Stomach smooth muscle (tissue), 2 donors: ENCODE data around the gene FOXJ1.

Experiments
- H3K27ac ChIP-seq: one replicate; pipeline ENCODE4 v1.7.0; 2013; ENCODE audit warnings: mild to moderate bottlenecking, low read length, inconsistent platforms
- H3K27me3 ChIP-seq, 2 donors: one replicate each; pipeline ENCODE4 v1.7.0; 2013; ENCODE audit warnings: low read length in 2 of 2; ENCODE audit not compliant: insufficient read depth in 2 of 2, control insufficient read depth in 1 of 2
- H3K36me3 ChIP-seq, 2 donors: one replicate each; pipeline ENCODE4 v1.7.0; 2013; ENCODE audit warnings: low read length in 2 of 2; ENCODE audit not compliant: control insufficient read depth in 2 of 2, insufficient read depth in 2 of 2
- H3K4me1 ChIP-seq: one replicate; pipeline ENCODE4 v1.7.0; 2013; ENCODE audit warnings: low read length; ENCODE audit not compliant: control insufficient read depth, insufficient read depth
- H3K4me3 ChIP-seq, 2 donors: one replicate each; pipeline ENCODE4 v1.7.0; 2013; ENCODE audit warnings: low read length in 2 of 2
- H3K9ac ChIP-seq, 2 donors: one replicate each; pipeline ENCODE4 v1.7.0; 2013; ENCODE audit warnings: low read length in 2 of 2, mild to moderate bottlenecking in 1 of 2
- H3K9me3 ChIP-seq, 2 donors: one replicate each; pipeline ENCODE4 v1.7.0; 2013; ENCODE audit warnings: low read length in 2 of 2; ENCODE audit not compliant: control insufficient read depth in 2 of 2
- donor health status: healthy.
- donor health status: Pancreatic carcinoma.

Gene FOXJ1

DNA sequence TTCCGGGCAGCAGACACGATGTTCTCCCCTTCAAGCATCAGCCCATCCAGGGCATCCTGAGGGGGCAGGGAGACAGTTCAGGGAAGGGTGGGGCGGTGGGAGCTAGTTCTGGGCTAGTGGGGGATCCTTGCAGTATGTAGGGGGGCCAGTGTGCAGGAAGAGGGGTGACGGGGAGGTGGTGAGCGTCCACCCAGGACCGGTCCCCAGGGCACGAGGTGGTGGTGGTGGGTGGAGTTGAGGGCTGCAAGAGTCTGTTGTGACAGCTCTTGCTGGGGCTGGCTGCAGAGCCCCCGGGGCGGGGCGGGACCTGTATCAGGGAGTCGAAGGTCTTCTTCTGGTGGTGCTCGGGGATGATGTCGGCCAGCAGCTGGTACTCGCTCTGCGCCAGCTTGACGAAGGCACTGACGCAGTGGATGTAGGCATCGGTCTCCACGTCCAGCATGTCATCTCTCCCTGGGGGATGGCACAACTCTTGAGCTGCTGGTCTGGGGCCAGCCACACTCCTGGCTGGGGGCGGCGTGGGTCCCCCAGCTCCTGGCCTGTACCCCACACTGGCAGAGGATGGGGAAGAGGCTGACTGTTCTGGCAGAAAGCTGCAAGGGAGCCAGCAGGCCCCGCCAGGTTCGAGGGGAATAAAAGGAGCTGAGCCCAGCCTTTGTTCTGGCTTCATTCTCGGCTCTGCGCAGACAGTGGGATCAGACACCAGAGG, 52.0 kb downstream of the FOXJ1 start:
- Histone ChIP-seq H3K27ac (no peak overlapping the region), H3K36me3 (peaks cover 65 to 74% of the 10 kb centered on the region in 2 donors), H3K27me3 (no peaks in the 10 kb centered on the region), H3K4me1 (no peaks in the 10 kb centered on the region), H3K9ac (no peak overlapping the region), H3K4me3 (no peak overlapping the region), H3K9me3 (no peaks in the 10 kb centered on the region)

DNA sequence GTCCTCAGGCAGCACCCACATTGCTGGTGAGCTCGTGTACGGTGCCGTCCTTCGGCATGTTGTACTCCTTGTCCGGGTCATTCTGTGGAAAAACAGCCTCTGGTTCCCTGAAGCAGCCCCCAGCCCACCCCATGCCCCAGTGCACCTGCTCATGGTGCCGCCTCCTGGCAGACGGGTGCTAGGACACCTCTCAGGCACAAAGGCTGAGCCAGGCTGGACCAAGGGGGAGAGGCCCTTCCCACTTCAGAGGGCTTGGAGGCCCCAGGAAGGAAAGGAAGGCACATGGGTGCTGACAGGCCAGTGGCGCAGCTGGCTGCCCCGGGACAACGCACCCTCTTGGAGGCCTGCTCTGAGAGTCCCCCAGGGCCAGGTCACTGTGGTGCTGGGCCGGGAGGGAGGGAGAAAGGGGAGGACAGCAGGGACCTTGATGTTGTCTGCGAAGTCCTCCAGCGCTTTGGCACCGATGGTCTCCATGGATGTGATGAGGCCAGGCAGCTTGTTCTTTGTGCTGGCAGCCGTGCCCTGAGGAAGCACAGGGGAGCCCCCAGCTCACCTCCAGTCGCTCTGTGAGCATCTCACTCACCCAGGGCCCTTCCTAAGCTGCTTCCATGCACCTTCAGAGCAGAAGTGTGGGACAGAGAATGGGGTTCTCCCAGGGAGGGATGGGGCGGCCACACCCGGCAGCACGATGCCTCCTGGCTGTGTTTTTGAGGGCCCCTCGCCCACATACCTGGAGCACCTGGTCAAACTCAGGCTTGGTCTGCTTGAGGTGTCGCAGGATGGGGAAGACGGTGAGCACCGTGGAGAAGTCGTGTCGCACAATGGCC, 52.8 kb downstream of the FOXJ1 start:
- Histone ChIP-seq H3K27me3 (no peaks in the 10 kb centered on the region), H3K36me3 (peaks cover 61 to 74% of the 10 kb centered on the region in 2 donors), H3K9me3 (no peaks in the 10 kb centered on the region), H3K9ac (no peak overlapping the region), H3K4me3 (no peak overlapping the region), H3K27ac (no peak overlapping the region), H3K4me1 (no peaks in the 10 kb centered on the region)

DNA sequence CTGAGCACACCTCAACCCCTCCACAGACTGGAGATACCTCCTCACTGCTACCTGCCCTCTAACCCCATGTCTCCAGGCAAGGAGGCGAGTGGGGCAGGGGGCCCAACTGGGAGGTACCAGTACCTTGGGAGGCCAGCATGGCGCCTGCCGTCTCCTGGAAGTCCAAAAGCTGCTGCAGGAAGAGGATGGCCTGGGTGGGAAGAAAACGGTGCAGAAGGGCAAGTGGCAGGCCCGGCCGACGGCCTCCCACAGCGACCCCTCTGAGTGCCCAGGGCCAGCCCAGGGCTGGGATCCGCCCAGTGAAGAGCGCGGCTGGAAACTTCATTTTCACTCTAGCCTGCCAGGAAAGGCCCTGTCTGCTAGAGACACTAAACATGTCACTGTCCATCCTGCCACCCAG, 53.5 kb downstream of the FOXJ1 start:
- Histone ChIP-seq H3K36me3 (peaks cover 60 to 70% of the 10 kb centered on the region in 2 donors), H3K27me3 (no peaks in the 10 kb centered on the region), H3K9ac (no peak overlapping the region), H3K4me1 (no peaks in the 10 kb centered on the region), H3K9me3 (no peaks in the 10 kb centered on the region), H3K27ac (no peak overlapping the region), H3K4me3 (no peak overlapping the region)

DNA sequence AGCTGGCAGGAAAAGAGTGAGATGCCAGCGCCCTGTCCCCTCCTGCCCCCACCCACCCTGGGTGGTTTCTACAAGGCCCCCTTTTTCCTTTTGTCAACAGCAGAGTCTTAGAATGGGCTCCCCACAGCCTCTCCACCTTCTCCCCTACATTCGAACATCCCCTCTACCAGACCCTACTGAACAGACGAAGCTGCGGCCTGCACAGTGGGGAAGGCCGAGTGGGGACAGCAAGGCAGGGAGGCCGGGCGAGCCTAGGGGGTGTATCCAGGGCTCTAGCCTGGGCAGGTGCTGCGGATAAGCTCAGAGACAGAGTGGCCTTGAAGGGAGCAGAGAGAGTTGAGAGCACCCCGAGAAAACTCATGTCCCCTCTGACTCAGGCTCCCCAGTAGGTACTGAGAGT, 54.7 kb downstream of the FOXJ1 start:
- Histone ChIP-seq H3K9me3 (no peaks in the 10 kb centered on the region), H3K27ac (no peak overlapping the region), H3K27me3 (no peaks in the 10 kb centered on the region), H3K4me1 (no peaks in the 10 kb centered on the region), H3K4me3 (no peak overlapping the region), H3K36me3 (peaks cover 55 to 66% of the 10 kb centered on the region in 2 donors), H3K9ac (no peak overlapping the region)
